Endothelial cell (in vitro differentiated cells): ENCODE results near the gene PKP2. TPM values are rescaled to one million over a fixed set of nuclear protein-coding genes. Genes with fewer than 3 reads are reported as not detected.
A peak's percentile ranks its signal among the peaks of the same experiment; 100 is the strongest.
"Not testable (repeated sequence)": the region's sequence is repeated elsewhere in the genome, so short reads cannot be mapped to it uniquely, and the experiment has no call there.

Source experiments
- DNase-seq: peaks from one replicate; pipeline ENCODE4 v3.0.0; 2021; ENCODE audit warnings: low spot score
- H3K27ac Mint-ChIP-seq: one replicate; pipeline ENCODE4 v1.8.0; 2021; ENCODE audit warnings: mixed read lengths, inconsistent platforms; ENCODE audit not compliant: unreplicated experiment
- H3K27me3 Mint-ChIP-seq: one replicate; pipeline ENCODE4 v1.8.0; 2021; ENCODE audit warnings: mild to moderate bottlenecking, moderate library complexity, mixed read lengths, inconsistent platforms; ENCODE audit not compliant: unreplicated experiment
- H3K36me3 Mint-ChIP-seq: one replicate; pipeline ENCODE4 v1.8.0; 2021; ENCODE audit warnings: mild to moderate bottlenecking, low read depth, mixed read lengths, inconsistent platforms; ENCODE audit not compliant: unreplicated experiment
- H3K4me1 Mint-ChIP-seq: one replicate; pipeline ENCODE4 v1.8.0; 2021; ENCODE audit warnings: mild to moderate bottlenecking, mixed read lengths, inconsistent platforms; ENCODE audit not compliant: unreplicated experiment
- H3K4me3 Mint-ChIP-seq: one replicate; pipeline ENCODE4 v1.8.0; 2021; ENCODE audit warnings: mild to moderate bottlenecking, mixed read lengths, inconsistent platforms; ENCODE audit not compliant: unreplicated experiment
- H3K9me3 Mint-ChIP-seq: one replicate; pipeline ENCODE4 v1.8.0; 2021; ENCODE audit warnings: mixed read lengths, inconsistent platforms; ENCODE audit not compliant: unreplicated experiment
- CTCF ChIP-seq: fragments of 200-600 bp; sonication (generic); IDR thresholded peaks from one replicate; pipeline ENCODE4 v1.5.0; 2021; ENCODE audit warnings: antibody characterized with exemption; ENCODE audit not compliant: unreplicated experiment
- total RNA-seq: library from RNA; stranded (reverse); fragmentation: NEBNext Ultra II Directional; extraction: Animal tissue kit (Norgen Biotek cat#: 25700); gene quantifications from one replicate; pipeline ENCODE4 v1.2.1, GENCODE V29; 2021; ENCODE audit not compliant: unreplicated experiment

The PKP2 gene
- total RNA-seq, 1 donor from 2014 or later, result 9.0 TPM

DNA sequence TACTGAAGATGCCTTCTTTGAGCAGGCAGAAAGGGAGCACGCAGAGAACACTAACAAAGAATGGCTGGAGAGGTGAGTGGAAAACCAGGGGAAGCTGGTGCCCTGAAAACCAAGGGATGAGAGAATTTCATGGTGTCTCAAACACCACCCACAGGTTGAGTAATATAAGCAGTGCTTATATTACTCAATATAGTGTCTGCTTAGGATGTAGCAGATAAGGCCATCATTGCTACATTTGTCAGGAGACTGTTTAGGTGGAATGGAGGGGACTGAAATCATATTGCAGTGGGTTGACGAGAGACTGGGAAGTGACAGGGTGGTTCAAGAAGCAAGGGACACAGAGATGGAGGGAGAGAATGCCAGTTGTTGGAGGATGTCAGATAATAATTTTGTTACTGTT, 20.6 kb downstream of the PKP2 start:
- Mint-ChIP-seq H3K4me3 (peak overlapping the region; percentile 10), H3K9me3 (no peaks in the 10 kb centered on the region), H3K36me3 (no peaks in the 10 kb centered on the region), H3K27ac (no peak overlapping the region), H3K27me3 (peaks cover 2% of the 10 kb centered on the region), H3K4me1 (peaks cover 2% of the 10 kb centered on the region)
- no peak for TF ChIP-seq CTCF
- no peak for DNase-seq

DNA sequence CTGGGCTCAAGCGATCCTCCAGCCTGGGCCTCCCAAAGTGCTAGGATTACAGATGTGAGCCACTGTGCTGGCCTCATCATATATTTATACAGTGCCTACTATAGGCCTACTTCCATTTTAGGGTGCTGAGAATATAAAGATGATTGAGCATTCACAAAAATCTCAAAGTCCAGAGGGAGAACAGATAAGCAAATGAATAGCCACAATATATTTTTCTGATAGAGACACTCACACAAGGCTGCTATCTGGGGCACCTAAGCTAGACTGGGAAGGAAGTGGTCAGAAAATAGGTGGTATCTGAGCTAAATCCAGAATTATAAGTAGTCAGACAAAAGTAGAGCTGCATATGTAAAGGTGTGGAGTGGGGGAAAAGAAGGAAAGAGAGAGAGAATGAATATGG, 21.6 kb downstream of the PKP2 start:
- Mint-ChIP-seq H3K27me3 (peaks cover 2% of the 10 kb centered on the region), H3K4me3 (no peak overlapping the region), H3K27ac (no peak overlapping the region), H3K36me3 (no peaks in the 10 kb centered on the region), H3K4me1 (peaks cover 4% of the 10 kb centered on the region), H3K9me3 (no peaks in the 10 kb centered on the region)
- DNase-seq, result no peak
- TF ChIP-seq CTCF, result no peak

GRCh38 chr12:32874078-32874477, 22.5 kb downstream of the PKP2 start:
- H3K4me3 Mint-ChIP-seq, result no peak overlapping the region
- no peak for TF ChIP-seq CTCF
- no peak overlapping the region for H3K27ac Mint-ChIP-seq
- peaks cover 2% of the 10 kb centered on the region for H3K27me3 Mint-ChIP-seq
- peaks cover 4% of the 10 kb centered on the region for H3K4me1 Mint-ChIP-seq
- no peak for DNase-seq
- H3K36me3 Mint-ChIP-seq, result no peaks in the 10 kb centered on the region
- no peaks in the 10 kb centered on the region for H3K9me3 Mint-ChIP-seq

DNA sequence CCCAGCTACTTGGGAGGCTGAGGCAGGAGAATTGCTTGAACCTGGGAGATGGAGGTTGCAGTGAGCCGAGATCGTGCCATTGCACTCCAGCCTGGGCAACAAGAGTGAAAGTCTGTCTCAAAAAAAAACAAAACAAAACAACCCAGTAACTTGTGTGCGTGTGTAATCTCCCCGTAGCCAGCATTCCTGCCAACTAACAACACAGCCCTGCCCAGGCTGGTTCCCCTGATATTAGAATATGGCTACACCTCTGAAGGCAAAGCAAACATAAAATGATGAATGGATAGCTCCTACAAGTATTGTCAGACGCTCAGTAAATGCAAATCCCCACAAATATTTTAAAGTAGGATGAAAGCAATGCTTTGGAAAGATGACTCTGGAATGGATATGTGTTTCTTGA, 24.2 kb downstream of the PKP2 start:
- not testable (repeated sequence) for H3K9me3 Mint-ChIP-seq, H3K27me3 Mint-ChIP-seq, H3K27ac Mint-ChIP-seq, H3K4me1 Mint-ChIP-seq, H3K4me3 Mint-ChIP-seq, DNase-seq, H3K36me3 Mint-ChIP-seq

DNA sequence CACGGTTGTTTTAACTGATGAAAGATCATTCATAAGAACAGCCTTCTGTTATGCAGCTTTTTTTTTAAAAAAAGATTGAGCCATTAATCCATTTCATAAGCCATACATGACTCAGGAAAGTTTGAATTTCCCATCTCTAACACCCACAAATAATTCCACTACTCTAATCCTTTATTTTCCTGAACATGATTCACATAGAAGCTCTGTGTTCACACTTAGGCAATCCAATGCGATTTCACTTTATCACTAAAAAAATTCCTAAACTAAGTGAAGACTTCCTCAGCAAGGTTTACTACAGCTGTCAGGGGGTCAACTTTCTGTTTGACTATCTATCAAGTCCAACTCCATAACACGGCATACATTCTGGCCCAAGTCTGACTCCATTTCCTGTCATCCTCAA, 25.9 kb downstream of the PKP2 start:
- Mint-ChIP-seq H3K9me3 (no peaks in the 10 kb centered on the region), H3K27ac (no peak overlapping the region), H3K27me3 (peaks cover 5% of the 10 kb centered on the region), H3K4me1 (peaks cover 4% of the 10 kb centered on the region), H3K36me3 (peaks cover 6% of the 10 kb centered on the region), H3K4me3 (no peak overlapping the region)
- no peak for TF ChIP-seq CTCF
- no peak for DNase-seq

DNA sequence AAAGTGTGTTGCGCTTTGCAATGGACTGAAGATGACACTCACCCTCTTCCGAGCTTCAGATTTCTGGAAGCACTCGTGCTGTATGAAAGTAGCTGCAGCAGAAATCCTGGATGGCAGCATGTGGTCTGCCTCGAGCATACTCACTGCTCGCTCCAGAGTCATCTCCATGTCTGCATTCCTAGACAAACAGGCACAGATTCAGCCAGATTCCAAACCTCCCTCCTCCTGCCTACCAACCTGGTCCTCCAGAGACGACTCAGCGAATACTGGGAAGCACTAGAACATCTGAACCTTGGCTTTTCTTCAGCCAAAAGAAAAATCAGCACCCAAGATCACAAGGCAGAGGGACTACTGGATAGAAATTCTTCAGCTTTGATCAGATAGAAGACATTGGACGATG, 27.7 kb downstream of the PKP2 start:
- no peak overlapping the region for H3K27ac Mint-ChIP-seq
- H3K4me3 Mint-ChIP-seq, result no peak overlapping the region
- TF ChIP-seq CTCF, result no peak
- peaks cover 4% of the 10 kb centered on the region for H3K4me1 Mint-ChIP-seq
- no peak for DNase-seq
- H3K9me3 Mint-ChIP-seq, result no peaks in the 10 kb centered on the region
- peaks cover 6% of the 10 kb centered on the region for H3K36me3 Mint-ChIP-seq
- peaks cover 5% of the 10 kb centered on the region for H3K27me3 Mint-ChIP-seq
